CD4-positive, alpha-beta T cell treated with Interleukin-10 for 1 hour (primary cell): ENCODE data around the gene UBR4.

ENCODE experiments used
- DNase-seq: peaks from one replicate; pipeline ENCODE4 v3.0.0-alpha.2; 2020

The UBR4 gene

GRCh38 chr1:19070197-19070651 is 139.8 kb downstream of the UBR4 start:
- no peak for DNase-seq

- no peak for DNase-seq
These were observed 141.3 kb downstream of the UBR4 start for GRCh38 chr1:19068639-19069276.

GRCh38 chr1:19067912-19068638 is 142.0 kb downstream of the UBR4 start:
- DNase-seq, result no peak

- no peak for DNase-seq
These were observed 142.7 kb downstream of the UBR4 start for GRCh38 chr1:19067182-19067911.

- no peak for DNase-seq
These were observed 143.2 kb downstream of the UBR4 start for GRCh38 chr1:19066874-19067181.

GRCh38 chr1:19066248-19066873 is 143.7 kb downstream of the UBR4 start:
- no peak for DNase-seq

GRCh38 chr1:19065526-19066247 is 144.4 kb downstream of the UBR4 start:
- no peak for DNase-seq

GRCh38 chr1:19064906-19065450 is 145.1 kb downstream of the UBR4 start:
- DNase-seq, result no peak

- no peak for DNase-seq
These were observed 146.9 kb downstream of the UBR4 start for GRCh38 chr1:19063122-19063521.

- DNase-seq, result no peak
These were observed 147.6 kb downstream of the UBR4 start for GRCh38 chr1:19062258-19063029.

- DNase-seq, result no peak
These were observed 148.3 kb downstream of the UBR4 start for GRCh38 chr1:19061798-19062197.

GRCh38 chr1:19061343-19061742 is 148.7 kb downstream of the UBR4 start:
- no peak for DNase-seq

GRCh38 chr1:19059773-19060172 is 150.3 kb downstream of the UBR4 start:
- no peak for DNase-seq

GRCh38 chr1:19058476-19058797 is 151.6 kb downstream of the UBR4 start:
- no peak for DNase-seq

- DNase-seq, result no peak
These were observed 152.1 kb downstream of the UBR4 start for GRCh38 chr1:19057784-19058475.

- DNase-seq, result no peak
These were observed 152.8 kb downstream of the UBR4 start for GRCh38 chr1:19057182-19057779.

GRCh38 chr1:19055701-19056100 is 154.4 kb downstream of the UBR4 start:
- no peak for DNase-seq

GRCh38 chr1:19055001-19055400 is 155.1 kb downstream of the UBR4 start:
- no peak for DNase-seq

GRCh38 chr1:19054216-19054615 is 155.8 kb downstream of the UBR4 start:
- DNase-seq, result no peak

GRCh38 chr1:19053486-19053885 is 156.6 kb downstream of the UBR4 start:
- no peak for DNase-seq

GRCh38 chr1:19049798-19050197 is 160.3 kb downstream of the UBR4 start:
- DNase-seq, result no peak
